Endothelial cell of umbilical vein (primary cell): ENCODE results near the gene LMF1. TPM values are rescaled to one million over a fixed set of nuclear protein-coding genes. Genes with fewer than 3 reads are reported as not detected.

Experiments
- BruUV-seq: library from RNA; stranded (reverse); fragments of 400-500 nt; replicated peaks from 2 replicates; lab custom pipeline; 2021; lab: Mats Ljungman, UMichigan
- CTCF ChIA-PET: fragments of 300-600, 350-600 bp; sonication (Branson Sonifier 250); formaldehyde crosslinking; loops from one replicate; lab custom pipeline; 2021; ENCODE audit warnings: antibody characterized with exemption, inconsistent platforms; lab: Charles Lee
- POLR2A ChIA-PET: fragments of 300-600, 350-600 bp; sonication (Branson Sonifier 250); formaldehyde crosslinking; loops from one replicate; lab custom pipeline; 2021; ENCODE audit warnings: antibody characterized with exemption, inconsistent platforms; lab: Charles Lee
- DNase-seq: peaks from one replicate; pipeline ENCODE4 v3.0.0-alpha.2; 2011; ENCODE audit warnings: low read depth, low spot score
- FAIRE-seq: peaks from 2 replicates; lab custom pipeline; 2011; peaks lifted over from hg19 to GRCh38; lab: Jason Lieb, UNC
- H2AFZ ChIP-seq: 2 replicates; pipeline ENCODE4 v1.6.0; 2012; ENCODE audit warnings: low read depth, low read length, control low read depth, inconsistent platforms
- H3K27ac ChIP-seq: 2 replicates; pipeline ENCODE4 v1.5.1; 2011; ENCODE audit warnings: low read depth, mild to moderate bottlenecking, control low read depth, low read length, moderate library complexity; ENCODE audit not compliant: insufficient read depth
- H3K27me3 ChIP-seq, 2 experiments: 2 replicates each; pipeline versions ENCODE4 v1.6.0 to v1.6.1; 2011; ENCODE audit warnings: low read length in 2 of 2, mixed read lengths in 1 of 2; ENCODE audit not compliant: control insufficient read depth in 2 of 2, insufficient read depth in 2 of 2
- H3K36me3 ChIP-seq, 2 experiments: 2 replicates in 1 of 2; 3 replicates in 1 of 2; pipeline ENCODE4 v1.5.1; 2011; ENCODE audit warnings: low read length in 2 of 2, mild to moderate bottlenecking in 1 of 2, moderate library complexity in 1 of 2; ENCODE audit not compliant: control insufficient read depth in 2 of 2, insufficient read depth in 2 of 2; ENCODE audit errors: extremely low read depth in 1 of 2
- H3K4me1 ChIP-seq: 3 replicates; pipeline ENCODE4 v1.5.1; 2011; ENCODE audit warnings: mild to moderate bottlenecking, low read length; ENCODE audit not compliant: control insufficient read depth, insufficient read depth; ENCODE audit errors: extremely low read depth
- H3K4me2 ChIP-seq: 2 replicates; pipeline ENCODE4 v1.6.1; 2011; ENCODE audit warnings: low read length, control low read depth, mixed read lengths; ENCODE audit not compliant: insufficient read depth
- H3K4me3 ChIP-seq, 3 experiments: fragments of 200-600 bp in 1 of 3; sonication (generic), shearing (Covaris generic) in 1 of 3; replicated peaks in 1 of 3; 2 replicates each; pipeline ENCODE4 v1.5.1; 2011 to 2016; ENCODE audit warnings: control low read depth in 3 of 3, low read length in 3 of 3, mild to moderate bottlenecking in 2 of 3, inconsistent platforms in 1 of 3, low read depth in 1 of 3, moderate library complexity in 1 of 3; ENCODE audit not compliant: insufficient read depth in 1 of 3
- H3K79me2 ChIP-seq: 2 replicates; pipeline ENCODE4 v1.6.0; 2012; ENCODE audit warnings: low read length, inconsistent platforms; ENCODE audit not compliant: control insufficient read depth, insufficient read depth
- H3K9ac ChIP-seq: replicated peaks from 2 replicates; pipeline ENCODE3; 2011; ENCODE audit warnings: low read length, control low read depth; ENCODE audit not compliant: insufficient read depth; ENCODE audit errors: extremely low read depth
- H3K9me1 ChIP-seq: replicated peaks from 3 replicates; pipeline ENCODE4 v1.6.0; 2011; ENCODE audit warnings: mild to moderate bottlenecking, low read length; ENCODE audit not compliant: control insufficient read depth, insufficient read depth; ENCODE audit errors: extremely low read depth
- H3K9me3 ChIP-seq: replicated peaks from 2 replicates; pipeline ENCODE4 v1.5.1; 2012; ENCODE audit warnings: low read length, inconsistent platforms; ENCODE audit not compliant: control insufficient read depth, insufficient read depth
- H4K20me1 ChIP-seq: replicated peaks from 2 replicates; pipeline ENCODE3; 2011; ENCODE audit warnings: mild to moderate bottlenecking, low read length; ENCODE audit not compliant: control insufficient read depth, insufficient read depth; ENCODE audit errors: extremely low read depth
- CTCF ChIP-seq, 2 donors: IDR thresholded peaks; 1 replicate in 1 of 2; 2 replicates in 1 of 2; pipeline ENCODE4 v1.5.1; 2011; ENCODE audit warnings: low read length in 2 of 2, mild to moderate bottlenecking in 2 of 2, moderate library complexity in 2 of 2, control low read depth in 1 of 2, inconsistent platforms in 1 of 2, low read depth in 1 of 2; ENCODE audit not compliant: insufficient read depth in 1 of 2; ENCODE audit errors: extremely low read depth in 1 of 2
- EZH2 ChIP-seq: IDR thresholded peaks from 2 replicates; pipeline ENCODE4 v1.6.1; 2012; ENCODE audit warnings: borderline replicate concordance, low read depth, mild to moderate bottlenecking, moderate library complexity, low read length, inconsistent platforms; ENCODE audit not compliant: severe bottlenecking
- FOS ChIP-seq: IDR thresholded peaks from 2 replicates; pipeline ENCODE4 v1.6.1; 2011; ENCODE audit warnings: mild to moderate bottlenecking, low read length, moderate library complexity, borderline replicate concordance; ENCODE audit not compliant: insufficient read depth
- GATA2 ChIP-seq: IDR thresholded peaks from 2 replicates; pipeline ENCODE4 v1.7.0; 2011; ENCODE audit warnings: low read depth, mild to moderate bottlenecking, moderate library complexity, mixed read lengths, low read length; ENCODE audit not compliant: insufficient read length, insufficient read depth
- JUN ChIP-seq: IDR thresholded peaks from 2 replicates; pipeline ENCODE4 v1.6.1; 2011; ENCODE audit warnings: borderline replicate concordance, low read depth; ENCODE audit not compliant: insufficient read length, insufficient read depth
- MAX ChIP-seq: IDR thresholded peaks from 2 replicates; pipeline ENCODE4 v1.6.1; 2011; ENCODE audit not compliant: insufficient read depth, insufficient read length
- MYC ChIP-seq: IDR thresholded peaks from one replicate; pipeline ENCODE4 v1.6.1; 2011; ENCODE audit warnings: mild to moderate bottlenecking, low read depth, low read length
- POLR2A ChIP-seq: IDR thresholded peaks from 2 replicates; pipeline ENCODE4 v1.6.1; 2012; ENCODE audit warnings: low read depth, mild to moderate bottlenecking, control low read depth, low read length
- POLR2AphosphoS5 ChIP-seq: IDR thresholded peaks from 2 replicates; pipeline ENCODE4 v1.6.1; 2012; ENCODE audit warnings: low read depth, mild to moderate bottlenecking, control low read depth, low read length, moderate library complexity; ENCODE audit not compliant: insufficient read depth
- dilution Hi-C: fragments of 300-500 bp; cut with MboI; formaldehyde crosslinking; loops from one replicate; pipeline ENCODE4 v1.15.0; 2019; ENCODE audit warnings: low sequenced_read_pairs; ENCODE audit not compliant: extremely low pct_ligation_motif_present
- intact Hi-C: fragments of 100-400 bp; cut with micrococcal nuclease; formaldehyde crosslinking; loops from one replicate; pipeline ENCODE4 v1.10.0; 2022
- polyA plus RNA-seq, 4 experiments: library from polyadenylated mRNA; depleted of rRNA in 3 of 4; stranded (reverse) in 3 of 4; unstranded in 1 of 4; fragments of >200 nt; gene quantifications; 2 replicates each; pipeline versions ENCODE4 v1.2.1 to v1.2.3, GENCODE V29; 2011 to 2012; ENCODE audit warnings: missing spikeins in 1 of 4
- total RNA-seq: library from RNA; stranded (reverse); gene quantifications from 2 replicates; pipeline ENCODE4 v1.2.3, GENCODE V29; 2021

LMF1 gene
- total and polyA plus RNA-seq, 2 donors (not counting 3 experiments of a cell fraction or from before 2014, with no cell fraction given), result 17.8 TPM

GRCh38 chr16:977896-978295 is 7.1 kb upstream of the LMF1 start:
- TF ChIP-seq MAX, result no peak
- no peak for TF ChIP-seq EZH2
- TF ChIP-seq CTCF (IDR thresholded peaks at IDR 0.05; ENCODE audit: extremely low read depth in 1 of 2, insufficient read depth in 1 of 2, low read depth in 1 of 2, low read length in 2 of 2), result no peak
- no peak for TF ChIP-seq FOS
- TF ChIP-seq GATA2, result no peak
- TF ChIP-seq POLR2A, result no peak
- no peak for TF ChIP-seq JUN
- TF ChIP-seq MYC, result no peak
- TF ChIP-seq POLR2AphosphoS5, result no peak
- BruUV-seq, result no TSS peak
- Histone ChIP-seq H3K27ac (no peak overlapping the region), H3K27me3 (peaks cover 5 to 19% of the 10 kb centered on the region in 2 experiments), H3K9ac (no peak overlapping the region), H4K20me1 (no peaks in the 10 kb centered on the region), H3K36me3 (no peaks in the 10 kb centered on the region), H3K4me2 (no peak overlapping the region), H3K79me2 (no peaks in the 10 kb centered on the region), H3K9me3 (no peaks in the 10 kb centered on the region), H2AFZ (no peak overlapping the region), H3K4me1 (peaks cover 4% of the 10 kb centered on the region), H3K4me3 (no peak overlapping the region), H3K9me1 (no peaks in the 10 kb centered on the region)
- ChIA-PET POLR2A (no interaction called here), CTCF (no interaction called here)
- intact Hi-C loops, result no loop called here
- DNase-seq (no peak), FAIRE-seq (no peak)
- dilution Hi-C loops, result no loop called here
